Prostate gland (tissue), 2 donors: ENCODE measurements around the gene CYTH1. TPM values are rescaled to one million over a fixed set of nuclear protein-coding genes. Genes with fewer than 3 reads are reported as not detected.

Source experiments
- DNase-seq: peaks from one replicate; pipeline ENCODE4 v3.0.0-alpha.2; 2019; ENCODE audit warnings: low spot score
- H3K27ac ChIP-seq, 2 donors: fragments of 200-600 bp; sonication (generic); 2 replicates each; pipeline ENCODE4 v1.5.1; 2017 to 2019
- H3K27me3 ChIP-seq: fragments of 200-600 bp; sonication (generic); replicated peaks from 2 replicates; pipeline ENCODE4 v1.5.1; 2019; ENCODE audit not compliant: insufficient read depth
- H3K36me3 ChIP-seq, 2 donors: fragments of 200-600 bp; sonication (generic); 1 replicate in 1 of 2; 2 replicates in 1 of 2; pipeline versions ENCODE4 v1.5.1 to v1.8.1; 2017 to 2019
- H3K4me1 ChIP-seq: fragments of 200-600 bp; sonication (generic); replicated peaks from 2 replicates; pipeline ENCODE4 v1.5.1; 2019
- H3K4me3 ChIP-seq, 2 donors: fragments of 200-600 bp; sonication (generic); 2 replicates each; pipeline ENCODE4 v1.5.1; 2017 to 2019
- H3K9me3 ChIP-seq: fragments of 200-600 bp; sonication (generic); 2 replicates; pipeline ENCODE4 v1.5.1; 2017
- POLR2A ChIP-seq: fragments of 450-650 bp; IDR thresholded peaks from one replicate; pipeline ENCODE4 v1.6.1; 2016; ENCODE audit warnings: antibody characterized with exemption, mild to moderate bottlenecking
- POLR2AphosphoS5 ChIP-seq: sonication (generic); formaldehyde crosslinking; IDR thresholded peaks from one replicate; pipeline ENCODE4 v1.6.1; 2017; ENCODE audit warnings: antibody characterized with exemption
- WGBS: methylation state at CpG from one replicate; pipeline ENCODE4 v1.1.5; 2018; 5-methylcytosine and 5-hydroxymethylcytosine counted together
- intact Hi-C: fragments of 100-400 bp; cut with DNase I; formaldehyde crosslinking; loops from one replicate; pipeline ENCODE4 v1.14.2; 2022
- small RNA-seq, 2 donors: library from RNA; depleted of rRNA; stranded (forward); fragments of <200 nt; gene quantifications; one replicate each; pipeline ENCODE3, GENCODE V24; 2016
- total RNA-seq, 2 donors: library from RNA; depleted of rRNA; stranded (reverse); fragments of >200 nt; gene quantifications; one replicate each; pipeline ENCODE4 v1.1.0, GENCODE V29; 2016
- TF ChIP-seq, protein P1 (sequence below), 4 experiments: fragments of 200-600 bp in 2 of 4; fragments of 450-650 bp in 2 of 4; sonication (generic) in 2 of 4; IDR thresholded peaks; 1 replicate in 3 of 4; 2 replicates in 1 of 4; pipeline ENCODE4 v1.5.1; 2016 to 2019; ENCODE audit warnings: antibody characterized with exemption in 4 of 4, mild to moderate bottlenecking in 2 of 4, moderate library complexity in 2 of 4

CYTH1 gene
- total RNA-seq, 2 donors from 2014 or later, result 65.2 to 73.9 TPM

DNA sequence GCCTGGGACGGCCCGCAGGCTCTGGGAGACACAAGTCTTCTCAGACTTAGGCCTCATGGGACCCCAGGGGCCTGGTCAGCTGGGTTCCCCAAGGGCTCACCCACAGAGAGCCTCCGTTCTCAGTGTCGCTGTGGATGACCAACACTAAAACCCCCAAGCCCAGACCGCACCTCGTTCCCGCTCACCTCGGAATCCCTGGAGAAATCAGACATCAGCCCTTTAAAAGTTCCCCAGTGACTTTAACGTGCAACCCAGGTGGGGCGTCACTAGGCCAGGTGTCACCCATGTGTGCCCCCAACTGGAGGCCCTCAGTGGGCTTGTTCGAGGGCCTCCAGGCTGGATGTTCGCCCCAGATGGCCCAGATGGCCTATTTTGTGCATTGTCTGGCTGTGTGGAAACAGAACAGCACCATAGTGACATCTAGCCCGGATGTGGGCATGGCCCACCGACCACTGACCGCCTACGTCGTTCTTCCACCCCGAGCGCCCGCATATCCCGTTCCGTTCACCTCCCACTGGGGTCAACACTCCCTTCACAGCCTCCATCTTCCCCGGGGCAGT, 152.6 kb downstream of the CYTH1 start:
- Histone ChIP-seq H3K36me3 (no peaks in the 10 kb centered on the region), H3K4me3 (no peak overlapping the region), H3K9me3 (no peaks in the 10 kb centered on the region), H3K4me1 (no peaks in the 10 kb centered on the region), H3K27me3 (no peaks in the 10 kb centered on the region), H3K27ac (no peak overlapping the region)
- no peak for DNase-seq
- intact Hi-C loops, result no loop called here
- no peak for TF ChIP-seq POLR2AphosphoS5
- TF ChIP-seq, protein P1, sequence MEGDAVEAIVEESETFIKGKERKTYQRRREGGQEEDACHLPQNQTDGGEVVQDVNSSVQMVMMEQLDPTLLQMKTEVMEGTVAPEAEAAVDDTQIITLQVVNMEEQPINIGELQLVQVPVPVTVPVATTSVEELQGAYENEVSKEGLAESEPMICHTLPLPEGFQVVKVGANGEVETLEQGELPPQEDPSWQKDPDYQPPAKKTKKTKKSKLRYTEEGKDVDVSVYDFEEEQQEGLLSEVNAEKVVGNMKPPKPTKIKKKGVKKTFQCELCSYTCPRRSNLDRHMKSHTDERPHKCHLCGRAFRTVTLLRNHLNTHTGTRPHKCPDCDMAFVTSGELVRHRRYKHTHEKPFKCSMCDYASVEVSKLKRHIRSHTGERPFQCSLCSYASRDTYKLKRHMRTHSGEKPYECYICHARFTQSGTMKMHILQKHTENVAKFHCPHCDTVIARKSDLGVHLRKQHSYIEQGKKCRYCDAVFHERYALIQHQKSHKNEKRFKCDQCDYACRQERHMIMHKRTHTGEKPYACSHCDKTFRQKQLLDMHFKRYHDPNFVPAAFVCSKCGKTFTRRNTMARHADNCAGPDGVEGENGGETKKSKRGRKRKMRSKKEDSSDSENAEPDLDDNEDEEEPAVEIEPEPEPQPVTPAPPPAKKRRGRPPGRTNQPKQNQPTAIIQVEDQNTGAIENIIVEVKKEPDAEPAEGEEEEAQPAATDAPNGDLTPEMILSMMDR (IDR thresholded peaks at IDR 0.05), result no peak
- no peak for TF ChIP-seq POLR2A
- 93% methylated on average over 23 of the region's 23 CpGs for WGBS

DNA sequence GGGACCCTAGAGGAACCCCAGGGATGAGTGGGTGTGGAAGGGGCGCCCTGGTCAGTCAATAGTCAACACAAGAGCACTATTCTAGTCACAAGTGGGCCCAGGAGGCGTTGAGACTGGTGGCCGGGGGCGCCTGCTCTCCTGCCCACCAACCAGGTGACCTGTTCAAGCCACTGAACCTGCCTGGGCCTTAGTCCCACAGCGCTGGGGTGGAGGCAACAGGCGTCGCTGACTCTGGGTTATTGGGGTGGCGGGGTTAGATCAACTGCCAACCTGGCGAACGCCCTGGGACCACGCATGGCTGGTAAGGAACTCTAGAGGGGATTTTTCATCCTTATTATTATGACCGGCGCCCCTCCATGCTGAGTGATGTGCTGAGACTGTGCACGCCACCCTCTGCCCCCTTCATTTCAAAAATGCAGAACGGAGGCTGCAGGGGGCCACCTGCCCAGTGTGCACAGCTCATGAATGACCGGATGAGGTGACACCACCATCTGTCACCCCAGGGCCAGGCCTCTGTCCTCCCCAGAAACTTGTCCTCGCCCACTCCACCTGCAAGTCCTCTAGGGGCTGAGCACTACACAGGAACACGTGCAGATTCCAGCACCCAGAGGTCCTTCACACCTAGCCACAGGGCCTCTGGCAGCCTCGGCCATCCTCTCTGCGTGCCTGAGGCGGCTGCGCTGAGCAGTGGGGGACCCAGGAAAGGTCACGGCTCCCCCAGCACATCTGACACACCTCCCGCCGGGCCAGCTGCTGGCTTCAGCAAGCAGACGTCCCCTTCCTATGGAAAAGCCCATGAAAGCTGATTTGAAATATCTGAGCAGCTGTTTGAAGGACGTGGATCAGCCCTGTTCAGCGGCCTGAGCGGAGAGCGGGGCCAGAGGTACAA, 153.3 kb downstream of the CYTH1 start:
- 96% methylated on average over 30 of the region's 30 CpGs for WGBS
- Histone ChIP-seq H3K27ac (no peak overlapping the region), H3K9me3 (no peaks in the 10 kb centered on the region), H3K4me3 (no peak overlapping the region), H3K27me3 (no peaks in the 10 kb centered on the region), H3K4me1 (no peaks in the 10 kb centered on the region), H3K36me3 (no peaks in the 10 kb centered on the region)
- TF ChIP-seq POLR2A (no peak), POLR2AphosphoS5 (no peak)
- TF ChIP-seq, protein P1 (IDR thresholded peaks at IDR 0.05), result no peak
- DNase-seq, result no peak
- intact Hi-C loops, result no loop called here

DNA sequence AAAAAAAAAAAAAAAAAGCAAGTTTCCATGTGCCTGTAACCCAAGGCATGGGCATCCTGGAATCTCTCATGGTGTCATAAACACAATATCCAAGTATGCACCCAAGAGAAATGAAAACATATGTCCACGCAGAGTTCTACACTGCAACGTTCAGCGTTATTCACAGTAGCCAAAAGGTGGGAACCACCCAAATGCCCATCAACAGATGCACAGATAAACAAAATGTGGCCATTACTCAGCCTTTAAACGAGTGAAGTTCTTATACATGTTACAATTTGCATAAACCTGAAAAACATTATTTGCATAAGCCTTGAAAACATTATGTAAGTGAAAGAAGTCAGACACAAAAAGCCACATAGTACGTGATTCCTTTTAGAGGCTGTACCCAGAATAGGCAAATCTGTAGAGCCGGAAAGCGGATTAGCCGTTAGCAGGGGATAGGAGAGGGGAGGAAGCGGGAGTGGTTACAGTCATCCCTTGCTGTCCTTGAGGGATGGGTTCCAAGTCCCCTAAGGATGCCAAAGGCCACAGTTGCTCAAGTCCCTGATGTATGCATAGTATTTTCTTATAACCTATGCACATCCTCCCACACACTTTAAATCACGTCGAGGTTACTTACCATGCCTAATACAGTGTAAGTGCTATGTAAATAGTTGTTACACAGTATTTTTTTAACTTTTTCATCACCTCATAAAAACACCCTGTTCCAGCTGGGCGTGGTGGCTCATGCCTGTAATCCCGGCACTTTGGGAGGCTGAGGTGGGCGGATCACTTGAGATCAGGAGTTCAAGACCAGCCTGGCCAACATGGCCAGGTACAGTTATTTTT, 157.5 kb downstream of the CYTH1 start:
- H3K27me3 ChIP-seq, result peaks cover 2% of the 10 kb centered on the region
- no peaks in the 10 kb centered on the region for H3K36me3 ChIP-seq
- intact Hi-C loops, result no loop called here
- 73% methylated on average over 14 of the region's 14 CpGs for WGBS
- no peak overlapping the region for H3K4me3 ChIP-seq
- H3K27ac ChIP-seq, result no peak overlapping the region
- no peaks in the 10 kb centered on the region for H3K4me1 ChIP-seq
- H3K9me3 ChIP-seq, result no peaks in the 10 kb centered on the region
- TF ChIP-seq, protein P1 (IDR thresholded peaks at IDR 0.05), result no peak
- no peak for TF ChIP-seq POLR2AphosphoS5
- no peak for TF ChIP-seq POLR2A
- DNase-seq, result no peak

Small RNA genes lying within 50 kb of the gene (small RNA-seq; reads per million reads assigned to genes)
- gene RNU6-638P, result 0 reads per million in 2 donors

Other genes starting within 250 kb of the CYTH1 start
- gene DNAH17, start 204.9 kb downstream of the CYTH1 start, total RNA-seq, result 1 to 10 TPM in 1 of 2 donors, under 1 TPM in 1; 0.87 to 6.9 TPM
- 10 to 100 TPM; 31.2 to 66.6 TPM for gene USP36, start 58.5 kb upstream of the CYTH1 start, total RNA-seq
- gene CEP295NL, start 120.9 kb upstream of the CYTH1 start, total RNA-seq, result 1 to 10 TPM; 2.2 to 8.2 TPM
- 100 to 1,000 TPM in 1 of 2 donors, 10 to 100 TPM in 1; 54.5 to 500 TPM for gene TIMP2, start 143.1 kb upstream of the CYTH1 start, total RNA-seq
- gene LGALS3BP, start 197.7 kb upstream of the CYTH1 start, total RNA-seq, result 100 to 1,000 TPM; 570 to 890 TPM
- 100 to 1,000 TPM in 1 of 2 donors, 10 to 100 TPM in 1; 89.7 to 201 TPM for gene CANT1, start 227.5 kb upstream of the CYTH1 start, total RNA-seq
- 10 to 100 TPM; 16.3 to 57.9 TPM for gene C1QTNF1, start 241.9 kb upstream of the CYTH1 start, total RNA-seq